Tibial nerve (tissue), 4 donors: ENCODE results near the gene DPP9.

Experiments
- CTCF ChIP-seq, 5 experiments: fragments of 200-600 bp in 3 of 5; fragments of 450-650 bp in 2 of 5; sonication (generic) in 3 of 5; IDR thresholded peaks; one replicate each; pipeline ENCODE4 v1.5.1; 2016 to 2019; ENCODE audit warnings: antibody characterized with exemption in 5 of 5, mild to moderate bottlenecking in 3 of 5, moderate library complexity in 2 of 5
- EP300 ChIP-seq, 2 donors: sonication (generic); formaldehyde crosslinking; IDR thresholded peaks; one replicate each; pipeline ENCODE4 v1.6.1; 2017; ENCODE audit warnings: antibody characterized with exemption in 2 of 2, mild to moderate bottlenecking in 1 of 2
- POLR2A ChIP-seq, 2 donors: fragments of 450-650 bp; IDR thresholded peaks; one replicate each; pipeline ENCODE4 v1.6.1; 2017; ENCODE audit warnings: antibody characterized with exemption in 2 of 2, mild to moderate bottlenecking in 2 of 2, moderate library complexity in 2 of 2

- TF ChIP-seq POLR2A (IDR thresholded peaks at IDR 0.05), result no peak
- no peak for TF ChIP-seq CTCF (IDR thresholded peaks at IDR 0.05)
- no peak for TF ChIP-seq EP300 (IDR thresholded peaks at IDR 0.05)
Observed at GRCh38 chr19:4772566-4772965, 48.9 kb upstream of the DPP9 start.
